Parathyroid adenoma (tissue), 2 donors: ENCODE data around the gene ANXA8.
A peak's percentile ranks its signal among the peaks of the same experiment; 100 is the strongest.
"Not testable (repeated sequence)": the region's sequence is repeated elsewhere in the genome, so short reads cannot be mapped to it uniquely, and the experiment has no call there.

ENCODE experiments used
- H2AFZ ChIP-seq: fragments of 300-600 bp; sonication (generic); one replicate; pipeline ENCODE4 v1.7.0; 2017; ENCODE audit warnings: antibody characterized with exemption, mild to moderate bottlenecking
- H3K27ac ChIP-seq: fragments of 300-600 bp; sonication (generic); one replicate; pipeline ENCODE4 v1.7.0; 2017
- H3K27me3 ChIP-seq: fragments of 300-600 bp; sonication (generic); one replicate; pipeline ENCODE4 v1.7.0; 2017; ENCODE audit warnings: low read length; ENCODE audit not compliant: control insufficient read depth, insufficient read depth
- H3K36me3 ChIP-seq: fragments of 300-600 bp; sonication (generic); one replicate; pipeline ENCODE4 v1.7.0; 2017; ENCODE audit warnings: low read length; ENCODE audit not compliant: control insufficient read depth, insufficient read depth
- H3K4me1 ChIP-seq: fragments of 300-600 bp; sonication (generic); one replicate; pipeline ENCODE4 v1.7.0; 2017; ENCODE audit warnings: control low read depth
- H3K4me2 ChIP-seq: fragments of 300-600 bp; sonication (generic); one replicate; pipeline ENCODE4 v1.7.0; 2017; ENCODE audit warnings: low read length
- H3K4me3 ChIP-seq: fragments of 300-600 bp; sonication (generic); one replicate; pipeline ENCODE4 v1.7.0; 2017; ENCODE audit warnings: low read depth, low read length
- H3K79me2 ChIP-seq: fragments of 300-600 bp; sonication (generic); one replicate; pipeline ENCODE4 v1.7.0; 2017; ENCODE audit warnings: control low read depth
- H3K9ac ChIP-seq: fragments of 300-600 bp; sonication (generic); one replicate; pipeline ENCODE4 v1.7.0; 2017; ENCODE audit warnings: mild to moderate bottlenecking
- H3K9me3 ChIP-seq: fragments of 300-600 bp; sonication (generic); one replicate; pipeline ENCODE4 v1.7.0; 2017; ENCODE audit warnings: low read length; ENCODE audit not compliant: control insufficient read depth
- CTCF ChIP-seq: fragments of 300-600 bp; sonication (generic); IDR thresholded peaks from one replicate; pipeline ENCODE4 v1.7.0; 2017; ENCODE audit warnings: antibody characterized with exemption, mild to moderate bottlenecking
- donor health status: primary hyperparathyroidism.

The ANXA8 gene

GRCh38 chr10:47462577-47463358 is 21.1 kb downstream of the ANXA8 start:
- not testable (repeated sequence) for H2AFZ ChIP-seq, H3K79me2 ChIP-seq, H3K27me3 ChIP-seq, H3K9ac ChIP-seq, H3K4me3 ChIP-seq, H3K4me1 ChIP-seq, H3K9me3 ChIP-seq, H3K36me3 ChIP-seq, H3K4me2 ChIP-seq, H3K27ac ChIP-seq

- Histone ChIP-seq H2AFZ (peak overlapping the region; percentile 28), H3K4me2 (peak overlapping the region; percentile 26)
- TF ChIP-seq CTCF = peak; percentile 28
- not testable (repeated sequence) for H3K9me3 ChIP-seq, H3K27ac ChIP-seq, H3K4me3 ChIP-seq, H3K36me3 ChIP-seq, H3K79me2 ChIP-seq, H3K9ac ChIP-seq, H3K27me3 ChIP-seq, H3K4me1 ChIP-seq
Measured at GRCh38 chr10:47461261-47461687, 22.6 kb downstream of the ANXA8 start.

- Histone ChIP-seq H3K4me3 (no peak overlapping the region), H3K9ac (no peak overlapping the region), H3K9me3 (no peaks in the 10 kb centered on the region), H2AFZ (no peak overlapping the region), H3K27me3 (no peaks in the 10 kb centered on the region), H3K4me1 (no peaks in the 10 kb centered on the region), H3K4me2 (no peak overlapping the region), H3K27ac (no peak overlapping the region), H3K36me3 (no peaks in the 10 kb centered on the region), H3K79me2 (no peaks in the 10 kb centered on the region)
- TF ChIP-seq CTCF = no peak
Measured at GRCh38 chr10:47458466-47459154, 25.3 kb downstream of the ANXA8 start.

GRCh38 chr10:47457826-47458225 is 26.1 kb downstream of the ANXA8 start:
- H3K9me3 ChIP-seq = no peaks in the 10 kb centered on the region
- no peak overlapping the region for H3K4me3 ChIP-seq
- H3K4me1 ChIP-seq = no peaks in the 10 kb centered on the region
- H3K27me3 ChIP-seq = no peaks in the 10 kb centered on the region
- H2AFZ ChIP-seq = no peak overlapping the region
- H3K9ac ChIP-seq = no peak overlapping the region
- TF ChIP-seq CTCF = no peak
- no peaks in the 10 kb centered on the region for H3K79me2 ChIP-seq
- H3K36me3 ChIP-seq = no peaks in the 10 kb centered on the region
- no peak overlapping the region for H3K4me2 ChIP-seq
- H3K27ac ChIP-seq = no peak overlapping the region

GRCh38 chr10:47457528-47457820 is 26.4 kb downstream of the ANXA8 start:
- Histone ChIP-seq H3K27ac (no peak overlapping the region), H3K4me2 (no peak overlapping the region), H3K27me3 (no peaks in the 10 kb centered on the region), H3K36me3 (no peaks in the 10 kb centered on the region), H3K4me3 (no peak overlapping the region), H3K9ac (no peak overlapping the region), H3K9me3 (no peaks in the 10 kb centered on the region), H3K4me1 (no peaks in the 10 kb centered on the region), H3K79me2 (no peaks in the 10 kb centered on the region), H2AFZ (no peak overlapping the region)
- no peak for TF ChIP-seq CTCF
